GM21737 (cell line): Measurements from ENCODE around the gene IL2RA.
"Not testable (repeated sequence)": the region's sequence is repeated elsewhere in the genome, so short reads cannot be mapped to it uniquely, and the experiment has no call there.

ENCODE experiments used
- ATAC-seq: cut with Tn5 transposase; IDR thresholded peaks from one replicate; pipeline ENCODE4 v1.9.1; 2021; ENCODE audit warnings: mild to moderate bottlenecking, moderate library complexity; ENCODE audit not compliant: unreplicated experiment

Gene IL2RA

DNA sequence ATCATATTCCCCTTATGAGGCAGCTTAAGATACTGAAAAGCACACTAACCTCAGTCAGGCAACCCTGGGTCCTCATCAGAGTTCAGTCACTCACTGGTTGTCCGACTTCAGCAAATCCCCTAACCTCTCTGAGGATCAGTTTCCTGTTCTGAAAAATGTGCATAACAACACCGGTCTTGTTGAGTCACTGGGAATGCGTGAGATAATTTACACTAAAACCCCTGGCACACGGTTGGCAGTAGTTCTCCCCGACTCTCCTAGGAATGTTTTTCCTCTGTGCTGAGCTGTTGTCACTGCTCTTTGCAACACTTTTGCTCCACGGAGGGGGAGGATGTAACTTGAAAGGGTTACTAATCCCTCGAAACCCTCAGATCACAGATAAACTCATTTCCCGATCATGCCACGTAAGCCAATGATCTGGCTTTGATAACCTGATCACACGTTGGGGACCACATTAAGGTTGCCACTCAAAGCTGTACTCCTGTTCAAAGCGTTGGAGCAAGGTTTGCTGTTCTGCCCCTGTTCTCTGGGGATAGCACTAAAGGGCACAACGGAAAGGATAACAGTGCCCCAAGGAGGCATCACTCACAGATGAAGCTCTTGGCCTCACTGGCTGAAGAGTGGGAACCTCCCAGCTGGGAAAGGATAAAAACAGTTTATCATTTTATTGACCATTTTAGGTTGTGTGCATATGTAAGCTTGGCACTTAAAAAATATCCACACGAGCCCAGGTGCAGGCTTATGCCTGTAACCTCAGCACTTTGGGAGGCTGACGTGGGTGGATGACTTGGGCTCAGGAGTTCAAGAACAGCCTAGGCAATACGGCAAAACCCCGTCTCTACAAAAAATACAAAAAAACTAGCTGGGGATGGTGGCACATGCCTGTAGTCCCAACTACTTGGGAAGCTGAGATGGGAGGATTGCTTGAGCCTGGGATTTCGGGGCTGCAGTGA, 21.6 kb upstream of the IL2RA start:
- ATAC-seq = no peak

- ATAC-seq = no peak
Measured at GRCh38 chr10:6082496-6083395, 20.6 kb upstream of the IL2RA start.

- ATAC-seq = no peak
Measured at GRCh38 chr10:6080417-6080973, 18.3 kb upstream of the IL2RA start.

DNA sequence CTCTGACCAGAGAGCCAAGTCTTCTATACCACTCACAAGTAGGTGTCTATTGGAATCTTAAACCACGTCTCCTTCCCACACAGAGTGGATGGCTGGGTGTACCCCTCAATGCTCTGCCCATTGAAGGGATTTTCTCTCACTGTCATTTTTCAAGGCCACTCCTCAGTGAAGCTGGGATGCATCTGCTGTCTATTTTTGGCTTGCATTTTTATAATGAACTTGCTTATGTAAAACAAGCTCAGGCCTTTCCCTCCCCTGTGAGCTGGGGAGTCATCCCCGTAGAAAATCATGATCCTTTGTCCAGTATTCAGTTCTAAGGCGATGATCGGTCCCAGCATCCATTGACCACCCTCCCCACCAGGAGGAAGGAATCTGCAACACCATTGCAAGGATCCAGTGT, 16.9 kb upstream of the IL2RA start:
- ATAC-seq = no peak

DNA sequence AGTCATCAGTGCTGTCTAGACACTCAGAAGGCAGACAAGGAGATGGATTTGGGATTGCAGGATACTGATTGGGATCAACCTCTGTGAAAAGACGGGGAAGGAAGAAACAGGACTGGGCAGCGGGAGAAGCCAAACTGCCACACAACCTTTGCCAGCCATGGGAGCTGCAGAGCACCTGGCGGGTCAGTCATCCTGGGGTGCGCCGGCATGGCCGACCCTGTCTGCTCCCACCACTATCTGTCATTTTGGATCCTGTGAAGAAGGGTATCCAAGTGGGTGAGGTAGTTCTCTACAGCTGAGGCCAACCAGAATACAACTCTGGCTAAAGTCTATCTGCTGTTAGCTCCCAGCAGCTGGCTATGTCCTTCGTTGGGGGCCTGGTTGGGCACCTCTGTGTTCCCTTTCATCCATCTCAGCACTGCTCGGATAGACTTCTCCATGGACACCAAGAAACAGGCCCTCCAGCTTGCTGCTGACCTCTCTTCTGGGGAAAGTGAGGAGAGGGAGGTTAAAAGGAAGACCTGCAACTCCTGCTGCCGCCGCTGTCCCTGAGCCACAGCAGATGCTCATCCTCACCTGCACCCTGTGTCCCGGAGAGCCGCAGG, 15.0 kb upstream of the IL2RA start:
- no peak for ATAC-seq

- ATAC-seq = no peak
Measured at GRCh38 chr10:6074489-6075301, 12.5 kb upstream of the IL2RA start.

DNA sequence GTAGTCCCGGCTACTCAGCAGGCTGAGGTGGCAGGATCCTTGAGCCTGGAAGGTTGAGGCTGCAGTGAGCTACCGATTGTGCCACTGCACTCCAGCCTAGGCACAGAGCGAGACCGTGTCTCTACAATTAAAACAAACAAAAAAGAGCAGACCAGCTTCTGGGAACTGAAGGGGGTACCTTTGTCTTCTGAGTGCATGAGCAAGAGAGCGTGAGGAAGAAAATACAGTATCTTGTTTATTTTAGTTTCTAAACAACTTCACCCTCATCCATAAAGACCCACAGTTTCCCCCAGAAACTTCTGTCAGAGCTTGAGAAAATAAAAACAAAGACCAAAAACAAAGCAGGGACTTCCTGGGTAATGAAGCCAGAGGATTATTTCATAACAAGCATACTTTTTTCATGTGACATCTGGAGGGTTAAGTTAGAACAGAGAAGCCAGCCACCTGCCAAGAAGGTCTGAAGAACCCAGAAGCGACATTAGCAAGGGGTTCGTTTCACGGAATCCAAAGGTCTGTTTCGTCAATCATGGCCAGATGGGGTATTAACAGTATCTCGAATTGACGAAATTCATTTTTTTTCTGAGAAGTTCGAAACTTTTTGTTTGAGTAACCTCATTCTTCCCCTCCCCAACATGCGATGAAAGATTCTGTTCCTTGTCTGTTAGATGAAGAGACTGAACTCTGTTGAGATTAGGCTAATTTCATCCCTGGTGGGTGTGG, 10.2 kb upstream of the IL2RA start:
- ATAC-seq = peak; percentile 39

DNA sequence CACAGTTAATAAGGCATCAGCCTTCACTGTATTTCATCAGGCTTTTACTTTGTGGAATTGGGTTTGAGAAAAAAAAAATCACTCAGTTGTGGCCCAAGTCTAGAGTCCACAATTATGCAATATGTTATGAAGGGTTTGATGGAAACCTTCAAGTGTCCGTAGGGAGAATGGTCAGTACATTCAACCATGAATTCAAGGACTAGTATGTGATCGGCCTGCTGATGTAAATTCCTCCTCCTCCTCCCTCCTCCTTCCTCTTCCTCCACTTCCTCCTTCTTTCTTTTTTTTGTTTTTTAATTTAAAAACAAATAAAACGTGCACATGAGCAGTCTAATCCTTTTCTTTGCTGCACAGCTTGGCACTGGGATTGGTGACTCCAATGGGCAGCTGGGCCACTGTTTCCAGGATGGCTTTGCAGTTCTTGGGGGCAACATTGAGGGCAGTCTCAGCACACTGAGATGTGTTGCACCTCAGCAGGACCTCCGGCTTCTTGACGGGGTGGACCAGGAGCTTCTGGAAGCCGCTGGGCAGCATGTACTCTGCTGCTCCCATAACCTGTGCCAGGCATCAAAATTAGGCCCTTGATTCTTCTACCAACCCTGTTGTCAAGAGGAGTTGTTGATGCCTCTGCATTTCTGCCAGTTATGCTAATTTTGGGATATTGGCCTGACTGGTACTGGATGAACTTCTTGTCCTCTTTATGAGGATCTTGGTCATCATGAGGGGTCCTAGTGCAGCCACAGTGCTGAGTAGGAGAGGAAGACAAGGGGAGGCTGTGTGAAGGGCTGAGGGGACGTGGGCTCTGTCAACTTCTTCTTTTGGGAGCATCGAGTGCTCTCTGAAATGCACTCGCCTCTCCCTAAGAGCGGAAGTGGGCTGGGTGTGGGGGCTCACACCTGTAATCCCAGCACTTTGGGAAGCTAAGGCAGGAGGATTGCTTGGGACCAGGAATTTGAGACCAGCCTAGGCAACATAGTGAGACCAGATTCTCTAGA, 9.3 kb upstream of the IL2RA start:
- no peak for ATAC-seq

- no peak for ATAC-seq
Measured at GRCh38 chr10:6070660-6071059, 8.5 kb upstream of the IL2RA start.

DNA sequence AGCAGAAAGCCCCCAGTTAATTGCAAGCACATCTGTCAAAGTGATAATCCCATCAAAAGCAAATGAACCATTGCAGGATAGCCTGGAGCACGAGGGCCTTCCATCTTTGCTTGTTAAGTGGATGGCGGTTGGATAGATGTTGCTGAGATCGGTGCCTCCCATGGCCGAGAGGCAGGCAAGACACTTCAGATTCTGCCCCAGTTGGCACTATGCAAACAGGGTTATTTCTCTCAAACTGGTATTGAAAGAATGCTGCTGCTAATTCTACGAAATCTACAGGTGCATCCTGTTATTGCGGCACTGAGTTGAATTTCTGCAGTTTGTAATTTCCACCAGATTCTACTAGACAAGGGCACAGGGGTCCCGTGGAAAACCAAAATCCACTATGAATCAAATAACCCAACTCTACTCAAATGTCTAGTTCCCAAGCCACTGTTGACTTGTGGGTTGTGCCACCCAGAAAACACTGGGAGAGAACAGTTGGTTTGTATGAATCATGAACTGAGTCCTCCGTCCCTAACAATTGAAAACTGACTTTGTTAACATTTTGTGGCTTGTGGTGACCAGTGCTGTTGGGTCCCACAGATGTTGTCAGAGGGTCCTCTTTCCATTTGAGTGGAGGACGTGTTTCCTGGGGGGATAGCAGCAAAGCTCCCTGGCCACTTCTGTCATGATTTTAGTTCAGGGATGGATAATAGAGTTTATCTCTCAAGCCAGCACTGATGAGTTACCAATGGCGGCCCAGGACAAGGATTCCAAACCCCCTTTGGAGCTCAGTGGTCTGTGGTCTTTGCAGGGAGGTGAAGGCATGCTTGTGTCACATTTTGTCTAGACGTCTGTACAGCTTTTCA, 7.1 kb upstream of the IL2RA start:
- no peak for ATAC-seq

GRCh38 chr10:6068422-6068821, 6.3 kb upstream of the IL2RA start:
- ATAC-seq = peak; percentile 50

DNA sequence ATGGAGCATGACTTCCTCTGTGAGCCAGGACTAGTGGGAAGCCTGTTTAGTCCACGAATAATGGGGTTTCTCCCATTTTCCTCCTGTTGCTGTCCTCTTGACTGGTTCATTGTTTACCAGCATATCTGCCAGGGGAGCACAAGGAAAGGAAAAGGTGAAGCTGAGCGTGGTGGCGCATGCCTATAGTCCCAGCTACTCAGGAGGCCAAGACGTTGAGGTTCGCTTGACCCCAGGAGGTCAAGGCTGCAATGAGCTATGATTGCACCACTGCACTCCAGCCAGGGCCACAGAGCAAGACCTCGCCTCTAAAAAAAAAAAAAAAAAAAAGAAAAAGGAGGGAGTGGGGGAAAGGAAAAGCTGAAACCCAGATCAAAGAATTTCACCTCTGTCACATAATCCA, 5.8 kb upstream of the IL2RA start:
- ATAC-seq = no peak

- no peak for ATAC-seq
Measured at GRCh38 chr10:6067457-6067856, 5.3 kb upstream of the IL2RA start.

DNA sequence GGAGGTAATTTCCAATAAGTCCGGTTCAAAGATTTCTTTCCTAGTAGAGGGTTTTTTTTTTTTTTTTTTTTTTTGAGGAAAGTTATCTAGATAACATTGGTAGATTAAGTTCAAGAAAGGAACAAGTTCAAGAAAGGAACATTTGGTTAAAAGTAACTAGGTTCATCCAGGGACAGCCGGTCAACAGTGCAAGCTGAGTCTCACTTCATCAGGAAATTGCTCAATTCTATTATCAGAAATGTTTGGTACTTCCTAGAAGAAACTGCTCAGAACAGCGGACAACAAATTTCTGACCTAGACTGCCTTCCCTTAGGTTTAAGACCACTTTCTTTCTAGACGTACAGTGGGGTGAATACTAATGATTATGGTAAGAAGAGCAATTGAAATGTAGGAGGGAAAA, 3.7 kb upstream of the IL2RA start:
- ATAC-seq = no peak

- ATAC-seq = no peak
Measured at GRCh38 chr10:6065406-6065805, 3.2 kb upstream of the IL2RA start.

- not testable (repeated sequence) for ATAC-seq
Measured at GRCh38 chr10:6064726-6065125, 2.6 kb upstream of the IL2RA start.

DNA sequence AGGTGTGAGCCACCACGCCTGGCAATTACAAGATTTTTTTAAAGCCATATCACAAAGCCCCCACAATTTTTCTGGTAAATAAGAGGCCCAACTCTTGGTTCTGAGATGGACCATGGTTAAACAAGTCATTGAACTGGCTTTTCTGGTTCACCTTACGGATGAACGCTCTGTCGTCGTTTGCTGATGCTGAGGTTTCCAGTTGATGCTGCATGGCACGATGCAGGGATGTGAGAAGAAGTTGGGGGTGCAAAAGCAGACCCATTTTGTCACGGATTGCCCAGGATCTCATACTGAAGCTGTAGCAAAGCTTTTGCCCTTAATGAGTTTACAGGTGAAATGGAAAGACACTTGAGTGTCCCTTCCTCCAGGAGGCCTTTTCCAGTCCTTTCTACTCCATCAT, 2.0 kb upstream of the IL2RA start:
- no peak for ATAC-seq
